Stimulated activated CD4-positive, alpha-beta T cell treated with anti-CD3 and anti-CD28 coated beads, Interleukin-4, amount 100 ng/mL, for 1 hour (primary cell): ENCODE measurements around the gene PLEKHH1.

Source experiments
- DNase-seq: peaks from one replicate; pipeline ENCODE4 v3.0.0-alpha.2; 2020

PLEKHH1 gene

DNA sequence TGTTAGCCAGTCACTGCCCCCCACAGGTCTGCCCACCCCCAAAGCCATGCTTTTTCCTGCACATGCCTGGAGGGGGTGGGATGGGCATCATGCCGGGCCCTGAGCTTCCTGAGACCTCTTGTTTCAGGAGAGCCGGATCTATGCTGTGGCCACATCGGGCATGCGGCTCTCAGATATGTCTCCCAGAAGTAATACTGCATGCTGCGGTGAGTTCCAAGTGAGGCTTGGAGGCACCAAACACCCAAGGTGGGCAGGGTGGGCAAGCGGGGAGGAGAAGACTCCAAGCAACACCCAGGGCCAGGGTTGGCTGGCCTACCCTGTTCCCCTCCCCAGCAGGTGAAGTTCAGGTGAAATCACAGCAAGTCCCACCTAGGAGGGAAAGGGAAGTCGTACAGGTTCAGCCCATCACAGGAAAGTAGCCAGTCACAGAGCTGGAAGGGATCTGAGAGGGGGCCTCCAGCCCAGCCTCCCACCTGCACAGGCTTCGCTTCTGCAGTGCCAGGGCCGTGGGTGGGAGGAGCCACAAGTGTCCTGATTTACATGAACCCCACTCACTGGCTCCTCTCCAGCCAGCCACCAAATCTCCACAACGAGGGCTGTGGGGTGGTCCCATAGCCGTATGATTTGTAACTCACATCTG is 36.0 kb downstream of the PLEKHH1 start:
- no peak for DNase-seq

DNA sequence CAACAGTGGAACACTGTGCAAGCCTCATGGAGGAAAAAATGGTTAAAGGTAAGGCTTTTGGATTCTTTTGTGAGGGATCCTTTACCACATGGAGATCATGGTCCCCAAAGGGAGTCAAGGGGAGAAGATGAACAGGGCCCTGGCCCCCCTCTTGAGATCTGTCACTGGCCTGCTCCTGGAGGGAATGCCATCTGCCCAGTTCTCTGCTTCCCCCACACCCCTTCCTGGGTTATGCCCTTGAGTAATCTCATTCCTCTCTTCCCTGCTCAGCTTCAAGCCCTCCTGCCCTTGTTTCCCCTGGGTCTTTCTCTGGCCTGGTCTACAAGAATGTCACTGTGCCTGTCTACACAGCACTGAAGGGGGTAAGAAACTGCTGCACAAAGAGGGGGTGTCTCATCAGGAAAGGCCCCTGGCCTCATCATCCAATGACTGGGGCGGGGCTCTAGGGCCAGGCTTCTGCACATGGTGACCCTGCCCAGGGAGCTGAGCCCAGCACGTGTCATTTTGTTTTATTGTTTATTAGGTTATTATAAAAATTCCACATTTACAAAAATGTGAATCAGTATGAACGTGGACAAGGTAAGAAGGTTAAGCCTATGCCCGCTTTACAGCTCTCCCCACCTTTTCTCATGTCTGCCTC is 36.7 kb downstream of the PLEKHH1 start:
- DNase-seq, result no peak

DNA sequence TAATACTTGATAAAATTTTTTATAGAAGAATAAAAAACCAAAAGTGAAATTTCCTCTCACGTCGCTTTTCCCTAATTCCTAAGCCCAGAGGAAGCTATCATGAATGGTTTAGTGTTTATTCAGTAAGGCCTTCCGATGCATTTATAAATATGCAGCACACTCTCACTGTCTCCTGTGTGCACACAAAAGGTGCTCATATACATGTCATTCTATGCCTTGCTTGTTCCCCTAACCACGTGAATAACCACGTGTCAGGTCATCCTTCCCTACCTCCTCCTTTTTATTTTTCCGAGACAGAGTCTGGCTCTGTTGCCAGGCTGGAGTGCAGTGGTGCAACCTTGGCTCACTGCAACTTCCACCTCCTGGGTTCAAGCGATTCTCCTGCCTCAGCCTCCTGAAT is 37.4 kb downstream of the PLEKHH1 start:
- DNase-seq, result no peak

DNA sequence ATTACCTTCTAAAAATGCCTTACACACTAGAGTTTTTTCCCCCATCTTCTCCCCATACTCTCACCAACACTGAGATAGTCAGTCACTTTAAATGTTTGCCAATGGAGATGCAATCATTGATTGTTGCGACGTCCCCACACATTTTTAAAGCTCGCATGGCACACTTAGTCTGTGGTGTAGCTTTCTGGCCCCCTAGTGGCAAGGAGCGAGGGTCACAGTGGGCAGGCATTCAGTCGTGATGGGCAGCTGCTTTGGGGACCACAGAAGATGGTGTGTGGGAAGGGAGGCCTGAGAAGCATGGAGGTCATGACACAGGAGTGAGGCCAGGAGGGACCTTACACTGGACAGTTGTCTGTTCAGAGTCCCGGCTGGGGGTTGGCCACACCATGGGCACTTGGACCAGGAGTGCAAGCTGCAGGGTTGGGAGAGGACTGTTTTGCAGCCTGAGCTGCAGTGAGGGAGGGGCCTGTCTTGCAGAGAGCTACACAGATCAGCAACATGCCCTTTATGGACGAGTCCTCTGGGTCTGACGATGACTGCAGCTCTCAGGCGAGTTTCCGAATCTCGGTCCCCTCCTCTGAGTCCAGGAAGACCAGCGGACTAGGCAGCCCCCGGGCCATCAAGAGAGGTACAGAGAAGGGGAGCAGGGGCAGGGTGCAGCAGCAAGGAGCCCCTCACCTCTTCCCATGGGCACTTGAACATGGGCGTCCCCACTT is 38.3 kb downstream of the PLEKHH1 start:
- DNase-seq, result peak; percentile 66

DNA sequence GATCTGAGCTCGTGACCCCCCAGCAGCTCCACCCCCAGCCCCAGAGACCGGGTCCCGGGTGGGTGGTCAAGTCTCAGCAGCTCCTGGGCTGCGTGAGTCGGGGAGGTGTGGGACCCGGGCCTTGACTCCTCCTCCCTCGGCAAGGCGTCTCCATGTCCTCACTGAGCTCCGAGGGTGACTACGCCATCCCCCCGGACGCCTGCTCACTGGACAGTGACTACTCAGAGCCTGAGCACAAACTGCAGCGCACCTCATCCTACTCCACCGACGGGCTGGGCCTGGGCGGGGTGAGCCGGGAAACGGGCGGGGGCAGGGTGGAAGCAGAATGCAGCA is 38.9 kb downstream of the PLEKHH1 start:
- no peak for DNase-seq

DNA sequence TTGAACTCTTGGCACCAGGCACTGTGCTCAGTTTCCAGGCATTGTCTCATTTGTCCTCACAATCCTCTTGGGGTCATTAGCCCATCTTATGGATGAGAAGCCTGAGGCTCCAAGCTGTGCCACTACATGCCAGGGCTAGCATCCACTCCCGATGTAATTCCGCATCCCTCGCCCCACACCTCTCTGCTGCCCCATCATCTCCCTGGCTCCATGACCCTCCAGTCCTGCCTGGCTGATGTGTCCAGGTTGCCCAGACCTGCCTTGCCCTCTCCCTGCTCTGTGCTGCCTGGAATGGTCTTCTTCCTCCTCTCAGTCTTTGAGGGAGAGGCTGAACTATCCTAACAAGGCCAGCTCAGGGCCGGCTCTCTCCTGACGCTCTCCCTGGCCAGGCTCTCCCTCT is 39.5 kb downstream of the PLEKHH1 start:
- no peak for DNase-seq

DNA sequence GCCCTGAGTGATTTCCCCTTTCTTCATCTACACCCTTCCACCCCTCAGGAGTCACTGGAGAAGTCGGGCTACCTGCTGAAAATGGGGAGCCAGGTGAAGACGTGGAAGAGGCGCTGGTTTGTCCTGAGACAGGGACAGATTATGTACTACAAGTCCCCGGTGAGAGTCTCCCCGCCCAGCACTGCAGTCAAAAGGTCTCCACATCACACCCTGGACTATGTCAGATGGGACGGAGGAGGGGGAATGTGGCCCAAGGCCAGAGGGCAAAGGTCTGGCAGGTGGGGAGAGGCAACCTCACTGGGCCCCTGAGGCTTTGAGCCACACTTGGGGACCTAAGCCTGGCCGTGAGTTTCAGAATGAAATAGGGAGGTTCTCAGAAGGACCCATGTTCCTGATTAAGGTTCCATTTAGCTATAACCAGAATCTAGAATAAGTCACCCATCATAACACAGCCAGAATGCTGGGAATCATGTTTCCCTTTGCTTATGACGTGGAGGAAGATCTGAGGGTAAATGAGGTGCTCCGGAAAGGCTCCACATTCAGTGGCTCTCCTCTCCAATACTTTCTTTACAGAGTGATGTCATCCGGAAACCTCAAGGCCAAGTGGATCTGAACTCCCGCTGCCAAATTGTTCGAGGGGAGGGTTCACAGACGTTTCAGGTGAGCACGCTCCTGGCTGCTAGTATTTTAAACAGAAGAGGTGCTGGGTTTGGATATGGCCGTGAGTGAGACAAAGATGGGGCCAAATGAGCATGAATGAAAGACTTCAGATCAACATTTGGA is 40.3 kb downstream of the PLEKHH1 start:
- DNase-seq, result no peak

DNA sequence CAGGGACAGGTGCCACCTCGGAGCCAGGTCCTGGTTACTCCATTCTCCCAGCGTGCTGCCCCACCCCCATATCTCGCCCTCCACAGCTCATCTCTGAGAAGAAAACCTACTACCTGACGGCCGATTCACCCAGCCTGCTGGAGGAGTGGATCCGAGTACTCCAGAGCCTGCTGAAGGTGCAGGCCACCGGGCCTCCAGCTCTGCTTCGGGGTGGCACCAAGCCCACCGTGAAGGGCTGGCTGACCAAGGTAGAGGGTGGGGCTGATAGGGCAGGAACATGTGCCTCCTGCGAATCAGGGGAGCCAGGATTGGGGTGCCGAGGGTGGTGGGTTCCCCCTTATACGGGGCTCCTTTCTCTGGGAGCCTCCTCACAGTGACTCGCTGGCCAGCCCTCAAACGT is 41.1 kb downstream of the PLEKHH1 start:
- DNase-seq, result no peak

DNA sequence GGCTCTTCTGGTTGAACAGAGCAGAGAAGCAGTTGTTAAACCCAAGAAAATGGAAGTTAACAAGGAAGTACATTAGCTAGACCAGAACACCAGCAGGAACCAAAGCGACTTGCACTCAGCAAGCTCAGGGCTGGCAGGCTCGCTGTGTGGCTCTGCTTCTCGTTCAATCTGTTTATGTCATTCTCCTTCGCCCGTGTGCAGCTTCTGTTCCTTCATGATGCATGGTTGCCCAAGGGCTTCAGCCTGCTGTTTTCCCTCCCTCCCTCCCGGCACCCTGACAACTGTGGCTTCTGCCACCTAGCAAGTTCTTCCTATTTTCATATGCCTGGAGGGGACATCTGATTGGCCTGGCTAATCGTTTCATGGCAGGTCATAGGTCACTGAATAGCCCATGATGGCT is 41.7 kb downstream of the PLEKHH1 start:
- no peak for DNase-seq

DNA sequence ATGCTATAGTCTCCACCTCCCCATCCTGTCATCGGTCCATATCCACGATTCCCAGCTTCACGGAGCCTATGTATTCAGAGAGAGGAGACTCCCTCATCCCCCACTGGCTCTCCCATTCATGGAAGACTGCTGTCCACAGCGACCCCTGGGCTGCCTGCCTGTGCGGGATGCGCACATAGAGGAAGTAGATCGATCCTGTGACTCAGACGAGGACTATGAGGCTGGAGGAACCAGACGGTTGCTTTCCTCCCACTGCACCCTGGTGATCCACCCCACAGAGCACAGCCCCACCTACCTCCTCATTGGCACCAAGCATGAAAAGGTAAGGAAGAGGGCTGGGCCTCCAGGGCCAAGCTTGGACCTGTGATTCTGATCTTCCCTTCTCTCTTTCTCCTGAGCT is 42.6 kb downstream of the PLEKHH1 start:
- no peak for DNase-seq

DNA sequence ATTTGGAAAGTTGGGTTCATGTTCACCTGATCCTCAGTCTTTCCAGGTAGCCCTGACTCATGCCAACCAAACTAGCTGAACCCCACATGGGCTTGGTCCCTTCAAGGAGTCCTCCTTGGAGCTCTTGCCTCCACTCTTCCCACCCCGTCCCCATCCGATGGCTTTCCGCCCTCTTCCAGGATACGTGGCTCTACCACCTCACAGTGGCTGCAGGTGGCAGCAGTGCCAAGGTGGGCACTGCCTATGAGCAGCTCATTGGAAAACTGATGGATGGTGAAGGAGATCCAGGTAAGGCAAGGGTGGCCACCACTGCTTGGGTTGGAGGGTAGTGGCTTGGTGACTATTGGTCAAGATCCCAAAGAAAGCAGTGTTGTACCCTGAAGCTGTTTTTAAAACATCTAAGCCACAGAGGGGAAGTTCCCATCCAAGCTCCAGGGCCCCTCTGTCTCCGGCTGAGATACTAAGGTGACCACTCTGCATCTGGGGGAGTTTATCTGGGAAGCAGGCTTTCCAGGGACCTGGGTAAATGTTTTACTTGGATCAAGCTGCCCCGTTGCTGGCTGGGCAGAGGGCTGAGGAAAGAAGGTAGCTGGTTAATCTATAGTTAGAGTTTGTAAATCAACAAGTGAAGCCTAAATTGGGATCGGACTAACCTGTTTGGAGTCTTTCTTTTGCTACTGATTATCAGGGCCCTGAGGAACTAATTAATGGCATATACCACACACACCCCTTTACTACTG is 43.3 kb downstream of the PLEKHH1 start:
- DNase-seq, result no peak

DNA sequence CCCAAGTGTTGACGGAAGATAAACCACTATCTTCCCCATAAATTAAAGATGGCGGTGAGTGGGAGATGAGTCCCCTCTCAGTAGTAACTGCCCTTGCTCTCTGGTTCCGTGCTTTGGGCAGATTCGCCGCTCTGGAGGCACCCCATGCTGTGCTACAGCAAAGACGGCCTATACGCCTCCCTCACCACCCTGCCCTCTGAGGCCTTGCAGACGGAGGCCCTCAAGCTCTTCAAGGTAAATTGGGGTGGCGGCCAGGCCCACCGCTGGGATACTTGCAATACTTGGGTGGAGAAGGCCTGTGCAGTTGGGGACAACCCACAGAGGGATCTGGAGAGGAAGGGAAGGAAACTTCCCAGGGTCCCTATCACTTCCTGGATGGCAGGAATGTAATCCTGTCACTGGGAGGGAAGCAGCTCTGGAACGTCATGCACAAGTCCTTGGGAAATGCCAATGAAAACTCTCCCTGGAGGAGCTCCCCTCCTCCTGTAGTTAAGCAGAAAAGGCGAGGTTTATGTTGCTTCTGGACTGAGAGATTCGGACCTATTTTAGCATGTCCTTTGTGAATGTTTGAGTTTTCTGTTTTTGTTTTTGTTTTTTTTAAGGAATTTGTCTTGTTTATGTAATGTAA is 44.2 kb downstream of the PLEKHH1 start:
- no peak for DNase-seq

DNA sequence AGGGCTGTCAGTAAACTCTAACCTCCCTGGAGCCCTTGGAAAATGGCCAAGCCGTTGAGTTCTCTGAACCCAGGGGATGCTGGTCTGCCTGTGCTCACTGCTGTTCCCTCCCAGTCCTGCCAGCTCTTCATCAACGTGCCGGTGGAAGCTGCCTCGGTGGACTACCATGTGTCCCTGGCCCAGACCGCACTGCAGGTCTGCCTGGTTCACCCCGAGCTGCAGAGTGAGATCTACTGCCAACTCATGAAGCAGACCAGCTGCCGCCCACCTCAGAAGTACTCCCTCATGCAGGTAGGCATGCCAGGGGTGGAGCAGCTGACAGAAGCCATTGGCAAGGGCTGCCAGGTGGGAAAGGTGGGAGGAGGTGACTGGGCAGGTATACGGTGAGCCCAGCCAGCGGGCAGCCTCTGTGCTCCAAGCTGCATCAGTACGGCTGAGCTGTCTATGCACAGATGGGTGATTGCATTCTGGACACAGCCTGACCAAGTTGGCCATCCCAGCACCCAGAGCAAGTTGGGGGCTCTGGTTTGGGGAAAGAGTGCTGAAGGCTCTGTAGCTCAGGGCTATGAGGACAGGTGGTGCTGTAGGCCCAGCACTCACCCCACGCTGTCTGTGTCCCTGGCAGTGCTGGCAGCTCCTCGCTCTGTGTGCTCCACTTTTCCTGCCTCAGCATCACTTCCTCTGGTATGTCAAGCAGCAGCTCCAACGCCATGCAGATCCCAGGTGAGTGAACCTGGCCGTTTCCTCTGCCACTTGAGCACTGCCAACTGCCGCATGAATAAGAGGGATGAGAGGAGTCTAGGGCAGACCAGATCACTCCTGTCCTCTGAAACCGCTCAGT is 45.0 kb downstream of the PLEKHH1 start:
- no peak for DNase-seq

DNA sequence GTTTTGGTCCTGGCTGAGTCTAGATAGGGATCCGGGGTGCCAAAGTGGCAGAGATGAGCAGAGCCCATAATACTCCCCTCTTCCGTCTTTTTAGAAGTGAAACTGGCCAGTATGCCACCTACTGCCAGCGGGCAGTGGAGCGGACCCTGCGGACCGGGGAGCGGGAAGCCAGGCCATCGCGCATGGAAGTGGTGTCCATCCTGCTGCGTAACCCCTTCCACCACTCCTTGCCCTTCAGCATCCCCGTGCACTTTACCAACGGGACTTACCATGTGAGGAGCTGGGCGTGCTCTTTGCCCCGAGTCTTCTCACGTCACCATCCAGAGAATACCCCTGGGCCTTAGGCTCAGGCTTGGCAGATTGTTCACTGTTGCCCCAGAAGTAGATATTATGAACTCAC is 46.0 kb downstream of the PLEKHH1 start:
- no peak for DNase-seq

DNA sequence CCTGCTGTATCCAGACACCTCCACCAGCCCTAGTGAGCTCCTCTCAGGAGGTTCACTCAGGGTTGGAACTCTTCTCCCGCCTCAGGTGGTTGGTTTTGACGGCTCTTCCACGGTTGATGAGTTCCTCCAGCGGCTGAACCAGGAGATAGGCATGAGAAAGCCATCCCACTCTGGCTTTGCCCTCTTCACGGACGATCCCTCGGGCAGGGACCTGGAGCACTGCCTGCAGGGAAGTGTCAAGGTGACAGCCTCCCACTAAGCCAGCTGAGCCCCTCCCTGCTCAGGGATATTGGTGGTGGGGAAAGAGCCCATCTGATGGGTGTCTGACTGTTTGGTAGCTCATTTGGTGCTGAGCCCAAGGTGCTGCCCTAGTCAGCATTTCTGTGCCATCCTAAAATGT is 46.5 kb downstream of the PLEKHH1 start:
- no peak for DNase-seq

DNA sequence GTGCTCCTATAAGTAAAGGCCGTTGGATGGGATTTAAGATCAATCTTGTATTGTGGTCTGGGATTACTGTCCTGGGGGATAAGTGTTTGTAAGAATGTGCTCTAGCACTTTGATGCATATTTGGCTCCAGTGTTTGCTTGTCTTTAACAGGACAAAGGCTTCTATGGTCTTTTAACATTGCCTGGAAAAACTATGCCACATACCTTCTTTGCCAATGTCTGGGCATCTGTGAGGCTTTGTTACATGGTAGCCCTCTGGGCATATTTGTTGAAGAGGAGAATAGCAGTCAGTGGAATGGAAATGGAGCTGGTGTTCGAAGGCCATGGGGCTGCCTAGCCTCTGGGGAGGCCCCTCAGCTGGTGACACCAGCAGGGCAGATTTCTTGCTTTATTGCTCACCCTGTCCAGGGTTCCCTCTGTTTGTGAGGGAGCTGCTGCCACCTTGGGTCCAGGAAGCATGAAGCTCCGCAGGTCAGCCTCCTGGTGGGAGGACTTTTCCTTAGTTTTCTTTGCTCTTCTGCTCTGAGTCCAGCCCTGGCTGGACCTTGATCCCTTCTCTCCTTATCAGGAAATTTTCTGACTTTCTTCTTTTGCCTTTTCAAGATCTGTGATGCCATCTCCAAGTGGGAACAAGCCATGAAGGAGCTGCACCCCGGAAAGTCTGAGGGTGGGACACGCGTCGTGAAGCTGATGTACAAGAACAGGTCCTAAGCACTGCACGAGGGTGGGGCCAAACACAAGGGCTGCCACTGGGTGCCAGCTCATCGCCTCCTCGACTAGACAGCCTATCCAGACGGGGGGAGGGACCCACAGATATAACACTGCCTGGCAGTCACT is 47.5 kb downstream of the PLEKHH1 start:
- no peak for DNase-seq

DNA sequence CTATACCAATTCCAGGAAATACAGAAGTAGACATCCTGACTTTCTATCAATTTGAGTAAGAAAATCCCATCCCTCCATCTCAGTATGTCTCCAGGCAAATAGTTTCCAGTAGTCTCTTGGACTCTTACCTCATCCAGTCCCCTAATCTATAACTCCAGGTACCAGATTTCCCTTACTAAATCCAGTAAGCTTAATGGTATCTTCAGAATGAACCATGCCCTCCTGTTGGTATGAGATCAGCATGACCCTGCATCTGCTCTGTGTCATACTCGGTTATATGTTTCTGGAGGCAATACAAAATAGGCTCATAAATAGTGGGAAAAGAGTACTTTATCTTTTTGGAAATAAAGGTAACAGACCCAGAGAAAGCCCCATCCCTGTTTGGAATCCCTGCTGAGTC is 48.6 kb downstream of the PLEKHH1 start:
- no peak for DNase-seq

DNA sequence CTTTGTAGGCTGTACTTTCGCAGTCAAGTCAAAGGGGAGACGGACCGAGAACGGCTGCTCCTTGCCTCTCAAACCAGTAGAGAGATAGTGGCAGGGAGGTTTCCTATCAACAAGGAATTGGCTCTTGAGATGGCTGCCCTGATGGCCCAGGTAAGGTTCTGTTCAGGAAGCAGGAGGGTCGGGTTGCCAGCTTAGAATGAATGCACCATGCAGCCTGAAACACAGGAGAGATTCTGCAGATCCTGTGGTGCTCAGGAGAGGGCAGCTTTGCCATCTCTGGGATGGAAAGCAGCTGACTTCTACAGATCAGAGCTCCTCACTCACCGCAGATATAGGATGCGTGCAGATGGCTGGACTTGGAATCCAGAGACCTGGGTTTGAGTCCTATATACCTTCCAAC is 49.0 kb downstream of the PLEKHH1 start:
- DNase-seq, result no peak

DNA sequence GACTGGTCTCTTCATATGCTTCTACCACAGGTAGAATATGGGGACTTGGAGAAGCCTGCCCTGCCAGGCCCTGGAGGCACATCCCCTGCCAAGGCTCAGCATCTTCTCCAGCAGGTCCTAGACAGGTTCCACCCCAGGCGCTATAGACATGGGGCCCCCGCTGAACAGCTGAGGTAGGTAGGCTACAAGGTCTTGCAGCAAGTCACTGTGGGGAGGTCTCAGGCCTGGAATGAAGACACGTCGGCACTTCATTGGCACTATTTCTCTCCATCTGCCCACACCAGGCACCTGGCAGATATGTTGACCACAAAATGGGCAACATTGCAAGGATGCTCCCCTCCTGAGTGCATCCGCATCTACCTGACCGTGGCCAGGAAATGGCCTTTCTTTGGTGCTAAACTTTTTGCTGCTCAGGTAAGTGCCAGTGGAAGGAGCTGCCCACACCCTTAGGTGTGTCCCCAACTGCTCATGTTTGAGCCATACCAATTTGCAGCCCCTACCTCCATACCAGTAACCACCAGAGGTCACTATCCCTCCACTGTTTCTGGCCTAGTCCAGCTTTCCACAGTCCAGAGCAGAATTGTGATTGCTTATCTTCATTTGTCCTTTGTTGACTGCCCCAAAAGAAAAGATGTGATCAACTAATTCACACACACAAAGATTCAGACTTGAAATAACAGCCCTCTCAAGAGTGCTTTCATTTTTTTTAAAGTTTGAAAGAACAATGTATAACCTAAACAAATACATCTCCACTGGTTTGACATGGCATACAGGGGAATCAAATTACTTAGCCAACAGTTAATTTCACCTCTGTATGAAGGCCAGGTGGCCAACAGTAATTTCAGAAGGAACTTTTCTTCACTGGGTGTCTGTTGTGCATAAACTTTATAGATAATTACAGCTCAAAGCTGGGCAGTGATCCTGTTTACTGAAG is 50.9 kb downstream of the PLEKHH1 start:
- DNase-seq, result no peak

DNA sequence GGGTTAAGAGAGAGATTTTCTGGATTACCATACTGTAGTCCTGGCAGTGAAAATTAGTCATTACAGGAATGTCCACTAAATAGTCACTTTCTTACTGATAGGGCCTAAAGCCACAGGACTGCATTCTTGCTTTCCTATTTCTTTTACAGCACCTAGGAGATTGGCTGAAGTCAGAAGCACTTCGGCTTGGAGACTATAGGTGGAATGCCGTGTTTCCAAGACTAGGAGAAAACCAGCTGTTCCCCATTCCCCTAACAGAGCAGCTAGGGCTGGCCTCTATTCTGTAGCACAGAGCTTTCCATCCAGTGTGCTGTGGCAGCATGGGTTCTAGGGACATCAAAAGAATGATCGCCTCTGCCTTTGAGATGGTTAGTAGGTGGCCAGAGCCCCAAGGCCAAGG is 51.9 kb downstream of the PLEKHH1 start:
- DNase-seq, result no peak
